ENCODE data around the gene TRAF2. TPM values are rescaled to one million over a fixed set of nuclear protein-coding genes. Genes with fewer than 3 reads are reported as not detected.
A peak's percentile ranks its signal among the peaks of the same experiment; 100 is the strongest.

Gene TRAF2
- total and polyA plus RNA-seq, 5 experiments from 2014 or later: 7.9 to 34.4 (median 24.4) TPM

DNA sequence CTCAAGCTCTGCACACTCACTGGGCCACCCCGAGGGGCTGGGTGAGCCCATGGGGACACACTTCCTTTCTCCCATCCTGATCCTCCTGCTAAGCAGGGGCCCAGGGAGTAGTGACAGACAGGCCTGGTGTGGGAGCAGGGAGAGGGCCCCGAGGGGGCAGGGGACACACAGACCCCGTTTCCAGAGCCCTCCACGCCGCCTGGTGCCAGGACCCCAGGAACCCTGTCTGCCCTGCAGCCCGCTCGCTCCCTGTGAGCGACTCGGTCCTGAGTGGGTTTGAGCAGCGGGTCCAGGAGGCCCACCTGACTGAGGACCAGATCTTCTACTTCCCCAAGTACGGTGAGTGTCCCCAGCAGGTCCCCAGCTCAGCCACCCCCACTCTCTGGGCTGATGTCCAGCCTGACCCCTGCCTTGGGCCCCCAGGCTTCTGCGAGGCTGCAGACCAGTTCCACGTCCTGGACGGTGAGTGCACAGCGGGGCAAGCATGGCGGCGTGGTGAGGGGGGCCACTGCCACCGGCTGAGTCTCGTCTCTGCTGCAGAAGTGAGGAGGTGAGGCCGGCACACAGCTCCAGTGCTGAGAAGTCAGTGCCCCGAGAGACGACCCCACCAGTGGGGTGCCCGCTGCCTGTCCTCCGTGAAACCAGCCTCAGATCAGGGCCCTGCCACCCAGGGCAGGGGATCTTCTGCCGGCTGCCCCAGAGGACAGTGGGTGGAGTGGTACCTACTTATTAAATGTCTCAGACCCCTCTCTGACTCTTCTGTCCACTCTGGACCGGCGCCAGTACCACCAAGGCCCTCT, 60.1 kb downstream of the TRAF2 start:
- POLR2A ChIA-PET: interaction anchor here (1.0 to 9.5 kb wide), 9 partner anchors 13 to 121 kb away, joined by 3 to 113 read pairs (median 6); partner anchors contain the start of genes ABCA2, AJM1, CLIC3 and PAXX
- ATAC-seq: no peak
- H3K36me3 Mint-ChIP-seq: peaks cover 0 to 7% (median 0%) of the 10 kb centered on the region in 3 donors
- no peak overlapping the region for H3K27ac Mint-ChIP-seq
- no peaks in the 10 kb centered on the region for H3K9me3 Mint-ChIP-seq
- peak in 1 of 10 donors; percentile 51 for DNase-seq
- H3K4me3 Mint-ChIP-seq: no peak overlapping the region
- H3K27me3 Mint-ChIP-seq: no peaks in the 10 kb centered on the region
- H3K4me1 Mint-ChIP-seq: peaks cover 7 to 34% (median 22%) of the 10 kb centered on the region in 4 donors

GRCh38 chr9:136947028-136947891, 60.9 kb downstream of the TRAF2 start:
- no peak for ATAC-seq
- Mint-ChIP-seq H3K4me3 (peak overlapping the region in 3 of 10 donors; percentile 19 to 62 (median 26)), H3K36me3 (no peaks in the 10 kb centered on the region), H3K27ac (peak overlapping the region in 2 of 10 donors; percentile 3 to 43), H3K27me3 (no peaks in the 10 kb centered on the region), H3K4me1 (peaks cover 7 to 31% (median 21%) of the 10 kb centered on the region in 4 donors), H3K9me3 (no peaks in the 10 kb centered on the region)
- POLR2A ChIA-PET: interaction anchor here (0.5 to 9.5 kb wide), 10 partner anchors 13 to 140 kb away, joined by 3 to 113 read pairs (median 6); partner anchors contain the start of genes ABCA2, CLIC3, MAN1B1 and PAXX
- DNase-seq: peak in 2 of 10 donors; percentile 4 to 62

GRCh38 chr9:136947955-136948510, 61.7 kb downstream of the TRAF2 start:
- Mint-ChIP-seq H3K4me3 (peak overlapping the region in 9 of 10 donors; percentile 14 to 82 (median 60)), H3K9me3 (no peaks in the 10 kb centered on the region), H3K27me3 (no peaks in the 10 kb centered on the region), H3K27ac (peak overlapping the region in 8 of 10 donors; percentile 46 to 92 (median 70)), H3K36me3 (no peaks in the 10 kb centered on the region), H3K4me1 (peaks cover 7 to 26% (median 21%) of the 10 kb centered on the region in 4 donors)
- DNase-seq: peak in 3 of 10 donors; percentile 11 to 64 (median 23)
- POLR2A ChIA-PET: interaction anchor here (0.5 to 9.5 kb wide), 10 partner anchors 12 to 141 kb away, joined by 3 to 113 read pairs (median 5); partner anchors contain the start of genes ABCA2, CLIC3, MAN1B1 and PAXX
- no peak for ATAC-seq

GRCh38 chr9:136949239-136949816, 63.0 kb downstream of the TRAF2 start:
- H3K27me3 Mint-ChIP-seq: no peaks in the 10 kb centered on the region
- no peaks in the 10 kb centered on the region for H3K9me3 Mint-ChIP-seq
- peak overlapping the region; percentile 77 to 92 (median 83) for H3K4me3 Mint-ChIP-seq
- DNase-seq: peak in 1 of 10 donors; percentile 7
- no peak for ATAC-seq
- peaks cover 7 to 22% (median 19%) of the 10 kb centered on the region in 4 donors for H3K4me1 Mint-ChIP-seq
- no peaks in the 10 kb centered on the region for H3K36me3 Mint-ChIP-seq
- H3K27ac Mint-ChIP-seq: peak overlapping the region; percentile 67 to 96 (median 89)
- POLR2A ChIA-PET: interaction anchor here (0.7 to 9.5 kb wide), 9 partner anchors 23 to 274 kb away, joined by 3 to 113 read pairs (median 5); partner anchors contain the start of genes CLIC3 and PAXX

DNA sequence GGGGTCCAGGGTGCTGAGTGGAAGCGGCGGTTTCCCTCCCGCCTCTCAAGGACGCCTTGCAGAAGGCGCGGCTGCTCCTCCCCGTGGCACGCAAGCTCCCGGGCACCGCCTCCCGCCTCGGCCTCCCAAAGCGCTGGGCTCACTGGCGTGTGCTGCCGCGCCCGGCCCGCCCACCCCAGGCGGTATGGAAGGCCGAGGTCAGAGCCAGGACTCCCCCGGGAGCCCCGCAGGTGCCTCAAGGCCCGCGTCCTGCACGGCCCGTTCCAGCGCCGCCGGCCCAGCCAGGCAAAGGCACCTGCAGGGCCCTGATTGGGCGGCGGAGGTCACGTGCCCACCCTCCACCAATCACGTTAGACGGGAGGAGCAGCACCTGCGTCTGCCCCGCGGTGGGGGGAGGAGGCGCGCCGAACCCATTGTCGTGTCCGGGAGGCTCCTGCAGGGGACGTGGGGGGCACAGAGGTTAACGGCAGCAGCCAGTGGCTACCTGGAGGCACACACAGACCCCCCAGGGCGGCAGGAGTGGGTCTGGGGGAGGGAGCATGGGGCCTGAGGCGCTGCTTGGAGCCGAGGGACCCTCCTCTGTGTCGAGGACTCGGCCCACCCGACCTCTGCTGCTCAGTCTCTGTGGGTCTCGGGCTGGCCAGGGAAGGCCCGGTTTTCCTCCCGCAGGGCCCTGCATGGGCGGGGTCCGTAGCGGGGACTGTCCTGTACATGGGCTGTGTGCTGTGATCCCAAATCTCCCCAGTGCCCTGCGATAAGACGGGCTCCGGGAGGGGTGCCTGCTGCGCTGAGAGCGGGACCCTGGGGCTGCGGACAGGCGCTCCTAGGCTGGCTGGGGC, 63.7 kb downstream of the TRAF2 start:
- Mint-ChIP-seq H3K27ac (peak overlapping the region; percentile 67 to 96 (median 90)), H3K36me3 (no peaks in the 10 kb centered on the region), H3K4me3 (peak overlapping the region; percentile 77 to 93 (median 86)), H3K9me3 (no peaks in the 10 kb centered on the region), H3K27me3 (no peaks in the 10 kb centered on the region), H3K4me1 (peaks cover 6 to 18% (median 17%) of the 10 kb centered on the region in 4 donors)
- ATAC-seq (peak; percentile 96 to 98), DNase-seq (peak; percentile 94 to 99 (median 96))
- POLR2A ChIA-PET: interaction anchor here (0.7 to 9.5 kb wide), 8 partner anchors 10 to 85 kb away, joined by 3 to 113 read pairs (median 6); partner anchors contain the start of genes CLIC3 and PAXX

DNA sequence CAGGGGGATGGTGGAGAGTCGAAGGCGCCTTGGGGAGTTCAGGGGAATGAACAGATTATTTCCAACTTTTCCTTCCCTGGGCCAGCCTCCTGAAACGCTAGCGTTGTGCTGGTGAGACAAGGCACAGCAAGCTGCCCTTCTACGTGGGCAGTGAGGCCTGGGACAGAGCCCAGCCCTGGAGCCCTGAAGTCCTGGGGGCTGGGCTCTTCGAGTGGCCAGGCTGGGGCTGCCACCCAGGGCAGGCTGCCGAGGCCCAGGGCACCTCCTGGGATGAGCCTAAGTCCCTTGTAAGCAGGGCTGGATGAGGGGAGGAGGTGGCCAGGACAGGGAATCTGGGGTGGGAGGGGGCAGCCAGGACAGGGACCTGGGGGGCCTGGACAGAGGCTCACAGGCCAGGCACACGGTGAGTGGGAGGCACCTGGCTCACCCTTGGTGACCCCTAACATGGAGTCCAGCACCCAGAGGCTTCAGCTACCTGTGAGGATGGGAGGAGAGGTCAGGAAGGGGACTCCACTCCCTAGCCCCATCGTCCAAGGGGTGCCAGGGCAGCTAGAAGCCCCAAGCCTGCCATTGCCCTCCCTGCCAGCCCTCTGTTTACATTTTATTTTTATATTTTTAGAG, 64.5 kb downstream of the TRAF2 start:
- H3K27ac Mint-ChIP-seq: peak overlapping the region; percentile 67 to 96 (median 90)
- no peaks in the 10 kb centered on the region for H3K27me3 Mint-ChIP-seq
- no peaks in the 10 kb centered on the region for H3K36me3 Mint-ChIP-seq
- POLR2A ChIA-PET: interaction anchor here (0.7 to 9.5 kb wide), 6 partner anchors 9 to 84 kb away, joined by 3 to 113 read pairs (median 7); partner anchors contain the start of genes CLIC3 and PAXX
- no peaks in the 10 kb centered on the region for H3K9me3 Mint-ChIP-seq
- H3K4me3 Mint-ChIP-seq: peak overlapping the region; percentile 75 to 93 (median 86)
- no peak for ATAC-seq
- no peak for DNase-seq
- peaks cover 6 to 20% (median 17%) of the 10 kb centered on the region in 4 donors for H3K4me1 Mint-ChIP-seq

DNA sequence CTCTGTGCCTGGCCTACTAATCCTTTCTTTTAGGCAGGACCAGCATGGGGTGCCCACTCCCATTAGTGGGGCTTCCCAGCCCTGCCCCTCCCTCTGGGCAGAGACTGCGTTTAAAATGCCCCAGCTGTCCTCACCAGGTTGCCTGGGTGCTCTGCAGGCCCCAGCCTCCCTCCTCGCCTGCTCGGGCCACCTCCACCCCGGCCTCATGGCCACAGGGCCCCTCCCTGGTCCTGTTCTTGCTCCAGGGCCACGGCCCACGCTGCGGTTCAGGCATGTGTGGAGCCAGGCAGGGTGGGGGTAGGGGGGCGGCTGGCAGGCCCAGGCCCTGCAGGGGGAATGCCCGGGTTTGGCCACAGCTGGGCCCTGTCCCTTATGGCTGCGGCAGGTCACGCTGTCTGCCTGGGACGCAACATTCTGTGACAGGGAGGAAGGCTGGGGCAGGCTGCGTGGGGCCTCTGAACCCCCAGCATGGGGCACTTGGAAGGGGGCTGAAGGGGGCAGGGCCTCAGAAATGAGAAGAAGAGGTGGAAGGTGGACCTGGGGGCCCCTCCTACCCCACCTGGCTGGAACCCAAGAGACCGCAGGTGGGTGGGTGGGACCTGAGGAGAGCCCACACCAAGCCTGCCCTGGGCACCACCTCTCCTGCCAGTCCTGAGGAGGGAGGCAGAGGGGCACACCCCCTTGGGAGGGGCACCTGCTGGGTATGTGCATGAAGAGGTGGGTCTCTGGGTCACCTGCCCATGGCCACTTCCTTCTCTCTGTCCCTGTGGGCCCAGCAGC, 65.4 kb downstream of the TRAF2 start, which contains the start of gene LCN12:
Gene LCN12 (plus strand): TSS at position 733 of the 780 bp plus-strand sequence. CDS start 55 bp downstream, outside the sequence.
- POLR2A ChIA-PET: interaction anchor here (0.6 to 9.5 kb wide), 9 partner anchors 8 to 79 kb away, joined by 3 to 113 read pairs (median 4); partner anchors contain the start of genes CLIC3 and PAXX

DNA sequence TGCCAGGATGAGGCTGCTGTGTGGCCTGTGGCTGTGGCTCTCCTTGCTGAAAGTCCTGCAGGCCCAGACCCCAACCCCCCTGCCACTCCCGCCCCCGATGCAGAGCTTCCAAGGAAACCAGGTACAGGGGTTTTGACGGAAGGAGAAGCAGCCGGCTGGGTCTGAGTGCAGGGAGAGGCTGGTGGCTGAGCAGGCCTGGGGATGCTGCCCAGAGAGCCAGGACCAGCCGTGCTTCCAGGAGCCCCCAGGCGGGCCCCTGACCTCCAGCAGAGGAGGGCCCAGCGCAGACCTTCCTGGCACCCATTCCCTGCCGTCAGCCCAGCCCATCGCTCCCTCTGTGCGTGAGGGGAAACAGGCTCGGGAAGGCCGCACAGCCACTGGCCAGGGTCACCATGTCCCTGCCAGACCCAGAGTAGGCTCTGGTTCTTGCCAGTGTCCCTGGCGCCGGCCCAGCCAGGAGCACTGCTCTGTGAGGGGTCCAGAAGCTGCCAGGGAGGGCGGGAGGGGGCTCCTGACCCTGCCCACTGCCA, 66.1 kb downstream of the TRAF2 start:
- Mint-ChIP-seq H3K27me3 (no peaks in the 10 kb centered on the region), H3K36me3 (no peaks in the 10 kb centered on the region), H3K4me1 (peaks cover 8 to 28% (median 20%) of the 10 kb centered on the region in 4 donors), H3K4me3 (no peak overlapping the region), H3K27ac (no peak overlapping the region), H3K9me3 (peaks cover 0 to 11% (median 0%) of the 10 kb centered on the region in 9 donors)
- POLR2A ChIA-PET: interaction anchor here (0.6 to 1.6 kb wide), 6 partner anchors 11 to 174 kb away, joined by 3 to 4 read pairs (median 3); partner anchors contain the start of gene CLIC3
- no peak for ATAC-seq
- peak in 2 of 10 donors; percentile 3 to 51 for DNase-seq

More for the DNA sequence above, 65.4 kb downstream of the TRAF2 start, which contains the start of gene LCN12:
- Mint-ChIP-seq H3K36me3 (no peaks in the 10 kb centered on the region), H3K27me3 (no peaks in the 10 kb centered on the region), H3K27ac (peak within 1 kb of the TSS in 7 of 10 donors; percentile 18 to 79 (median 43)), H3K9me3 (peaks cover 0 to 6% (median 0%) of the 10 kb centered on the region in 9 donors), H3K4me1 (peaks cover 10 to 26% (median 20%) of the 10 kb centered on the region in 4 donors), H3K4me3 (peak within 1 kb of the TSS in 6 of 10 donors; percentile 19 to 88 (median 42))
- DNase-seq (peak in 2 of 10 donors; percentile 3 to 48), ATAC-seq (no peak)
